Small intestine (tissue), 7 donors: Measurements from ENCODE around the gene MYPOP. TPM values are rescaled to one million over a fixed set of nuclear protein-coding genes. Genes with fewer than 3 reads are reported as not detected.

Experiments used
- DNase-seq, 2 donors: peaks; one replicate each; pipeline versions ENCODE4 v3.0.0 to v3.0.0-alpha.2; 2013
- FAIRE-seq: peaks from 2 replicates; lab custom pipeline; 2012; peaks lifted over from hg19 to GRCh38; lab: Jason Lieb, UNC
- H3K27ac ChIP-seq, 3 donors: one replicate each; pipeline ENCODE4 v1.5.1; 2013; ENCODE audit warnings: low read length in 2 of 3, mild to moderate bottlenecking in 2 of 3, control low read depth in 1 of 3, inconsistent platforms in 1 of 3, low read depth in 1 of 3, moderate library complexity in 1 of 3
- H3K27me3 ChIP-seq, 3 donors: one replicate each; pipeline ENCODE4 v1.6.1; 2013; ENCODE audit warnings: low read length in 3 of 3, inconsistent platforms in 1 of 3; ENCODE audit not compliant: control insufficient read depth in 3 of 3, insufficient read depth in 3 of 3
- H3K36me3 ChIP-seq, 3 donors: one replicate each; pipeline ENCODE4 v1.6.1; 2013; ENCODE audit warnings: low read length in 3 of 3, inconsistent platforms in 1 of 3, low read depth in 1 of 3, mild to moderate bottlenecking in 1 of 3, moderate library complexity in 1 of 3; ENCODE audit not compliant: control insufficient read depth in 3 of 3, insufficient read depth in 2 of 3
- H3K4me1 ChIP-seq, 3 donors: one replicate each; pipeline ENCODE4 v1.6.1; 2013; ENCODE audit warnings: low read length in 2 of 3, inconsistent platforms in 1 of 3, low read depth in 1 of 3, mild to moderate bottlenecking in 1 of 3, moderate library complexity in 1 of 3; ENCODE audit not compliant: control insufficient read depth in 3 of 3, insufficient read depth in 2 of 3
- H3K4me3 ChIP-seq, 3 donors: one replicate each; pipeline ENCODE4 v1.5.1; 2013; ENCODE audit warnings: low read length in 3 of 3, control low read depth in 1 of 3, inconsistent platforms in 1 of 3, low read depth in 1 of 3, mild to moderate bottlenecking in 1 of 3, moderate library complexity in 1 of 3
- H3K9me3 ChIP-seq, 2 donors: one replicate each; pipeline ENCODE4 v1.6.1; 2013; ENCODE audit warnings: low read depth in 1 of 2, low read length in 1 of 2; ENCODE audit not compliant: control insufficient read depth in 2 of 2, insufficient read depth in 1 of 2
- WGBS, 3 donors: extraction: QIAGEN DNeasy Blood & Tissue Kit; methylation state at CpG; one replicate each; pipeline ENCODE4 v1.1.7; 2013; 5-methylcytosine and 5-hydroxymethylcytosine counted together
- polyA plus RNA-seq, 4 donors: library from polyadenylated mRNA; stranded (reverse) in 3 of 4; unstranded in 1 of 4; fragments of 200-250 nt in 3 of 4; fragments of 120-200 nt in 1 of 4; gene quantifications; one replicate each; pipeline versions ENCODE4 v1.2.1 to v1.2.3, GENCODE V29; 2013
- donor health status: healthy with polysubstance abuse.
- donor health status: control.
- donor health status: control.
- donor health status: Bipolar disorder and iron deficiency.
- donor health status: healthy.

Gene MYPOP
- polyA plus RNA-seq, 4 donors = 4.8 to 10.7 (median 8.4) TPM

- no peak overlapping the region for H3K27ac ChIP-seq
- FAIRE-seq (no peak), DNase-seq (no peak)
- WGBS, 3 donors = 53 to 81% (median 61%) methylated on average over 49 to 57 of the region's 57 CpGs
- no peaks in the 10 kb centered on the region for H3K9me3 ChIP-seq
- H3K36me3 ChIP-seq = peaks cover 0 to 17% (median 3%) of the 10 kb centered on the region in 3 donors
- H3K4me3 ChIP-seq = peak overlapping the region in 2 of 3 donors; percentile 32 to 71
- no peaks in the 10 kb centered on the region for H3K27me3 ChIP-seq
- H3K4me1 ChIP-seq = peaks cover 2 to 48% (median 6%) of the 10 kb centered on the region in 3 donors
These were observed 18.3 kb downstream of the MYPOP start for GRCh38 chr19:45883881-45884681.

GRCh38 chr19:45883586-45883880 lies 18.9 kb downstream of the MYPOP start:
- Histone ChIP-seq H3K4me3 (peak overlapping the region in 2 of 3 donors; percentile 32 to 71), H3K9me3 (no peaks in the 10 kb centered on the region), H3K27me3 (no peaks in the 10 kb centered on the region), H3K4me1 (peaks cover 2 to 52% (median 6%) of the 10 kb centered on the region in 3 donors), H3K36me3 (peaks cover 0 to 16% (median 3%) of the 10 kb centered on the region in 3 donors), H3K27ac (no peak overlapping the region)
- no peak for DNase-seq
- 2 to 21% (median 14%) methylated on average over 3 to 5 of the region's 5 CpGs for WGBS, 3 donors
- FAIRE-seq = no peak

- peak; percentile 91 to 98 for DNase-seq
- H3K4me1 ChIP-seq = peaks cover 2 to 59% (median 6%) of the 10 kb centered on the region in 3 donors
- 6 to 15% (median 13%) methylated on average over 43 to 47 of the region's 47 CpGs for WGBS, 3 donors
- H3K27me3 ChIP-seq = no peaks in the 10 kb centered on the region
- H3K9me3 ChIP-seq = no peaks in the 10 kb centered on the region
- peak overlapping the region in 2 of 3 donors; percentile 47 to 59 for H3K4me3 ChIP-seq
- peak overlapping the region; percentile 85 to 98 (median 94) for H3K27ac ChIP-seq
- H3K36me3 ChIP-seq = peaks cover 0 to 16% (median 3%) of the 10 kb centered on the region in 3 donors
- FAIRE-seq = no peak
These were observed 19.5 kb downstream of the MYPOP start for GRCh38 chr19:45882652-45883585.

GRCh38 chr19:45881909-45882528 lies 20.4 kb downstream of the MYPOP start:
- Histone ChIP-seq H3K27ac (peak overlapping the region; percentile 52 to 94 (median 81)), H3K9me3 (no peaks in the 10 kb centered on the region), H3K36me3 (peaks cover 0 to 16% (median 4%) of the 10 kb centered on the region in 3 donors), H3K4me1 (peaks cover 2 to 64% (median 8%) of the 10 kb centered on the region in 3 donors), H3K27me3 (no peaks in the 10 kb centered on the region), H3K4me3 (peak overlapping the region in 2 of 3 donors; percentile 47 to 59)
- 9 to 39% (median 30%) methylated on average over 4 of the region's 4 CpGs for WGBS, 3 donors
- DNase-seq (peak; percentile 76 to 94), FAIRE-seq (no peak)

GRCh38 chr19:45881082-45881908 lies 21.1 kb downstream of the MYPOP start:
- WGBS, 3 donors = 18 to 53% (median 32%) methylated on average over 10 of the region's 10 CpGs
- Histone ChIP-seq H3K27me3 (no peaks in the 10 kb centered on the region), H3K9me3 (no peaks in the 10 kb centered on the region), H3K36me3 (peaks cover 0 to 16% (median 4%) of the 10 kb centered on the region in 3 donors), H3K27ac (peak overlapping the region; percentile 21 to 94 (median 81)), H3K4me1 (peaks cover 2 to 70% (median 10%) of the 10 kb centered on the region in 3 donors), H3K4me3 (no peak overlapping the region)
- DNase-seq = peak; percentile 36 to 71
- FAIRE-seq = no peak

GRCh38 chr19:45879971-45880370 lies 22.4 kb downstream of the MYPOP start:
- Histone ChIP-seq H3K27ac (no peak overlapping the region), H3K4me3 (no peak overlapping the region), H3K36me3 (peaks cover 0 to 14% (median 4%) of the 10 kb centered on the region in 3 donors), H3K9me3 (no peaks in the 10 kb centered on the region), H3K4me1 (peaks cover 2 to 71% (median 9%) of the 10 kb centered on the region in 3 donors), H3K27me3 (no peaks in the 10 kb centered on the region)
- DNase-seq (no peak), FAIRE-seq (no peak)
- WGBS, 3 donors = 68 to 80% (median 75%) methylated on average over 2 of the region's 2 CpGs

GRCh38 chr19:45879055-45879454 lies 23.4 kb downstream of the MYPOP start:
- H3K36me3 ChIP-seq = peaks cover 0 to 5% (median 2%) of the 10 kb centered on the region in 3 donors
- DNase-seq = no peak
- no peak for FAIRE-seq
- 67 to 80% (median 70%) methylated on average over 8 of the region's 8 CpGs for WGBS, 3 donors
- peak overlapping the region in 1 of 3 donors; percentile 70 for H3K27ac ChIP-seq
- H3K9me3 ChIP-seq = no peaks in the 10 kb centered on the region
- no peaks in the 10 kb centered on the region for H3K27me3 ChIP-seq
- peaks cover 2 to 69% (median 6%) of the 10 kb centered on the region in 3 donors for H3K4me1 ChIP-seq
- no peak overlapping the region for H3K4me3 ChIP-seq
